Thoracic aorta (tissue), 2 donors: Measurements from ENCODE around the gene ARHGAP4. TPM values are rescaled to one million over a fixed set of nuclear protein-coding genes. Genes with fewer than 3 reads are reported as not detected.

Experiments
- ATAC-seq: fragments of 150-250 bp; one replicate; pipeline ENCODE4 v1.8.0; 2017; ENCODE audit warnings: low read depth; ENCODE audit not compliant: insufficient number of reproducible peaks, low FRiP score
- DNase-seq: peaks from one replicate; pipeline ENCODE4 v3.0.0-alpha.2; 2020; ENCODE audit warnings: low spot score
- H3K27ac ChIP-seq, 2 donors: fragments of 200-600 bp; sonication (generic); 1 replicate in 1 of 2; 2 replicates in 1 of 2; pipeline ENCODE4 v1.5.1; 2016; ENCODE audit warnings: mild to moderate bottlenecking in 2 of 2, moderate library complexity in 2 of 2
- H3K27me3 ChIP-seq: fragments of 200-600 bp; sonication (generic); replicated peaks from 2 replicates; pipeline ENCODE4 v1.6.0; 2016; ENCODE audit warnings: mild to moderate bottlenecking; ENCODE audit not compliant: insufficient read depth
- H3K36me3 ChIP-seq: fragments of 200-600 bp; sonication (generic); one replicate; pipeline ENCODE4 v1.5.1; 2016
- H3K4me1 ChIP-seq, 2 donors: fragments of 200-600 bp; sonication (generic); 1 replicate in 1 of 2; 2 replicates in 1 of 2; pipeline versions ENCODE4 v1.5.1 to v1.6.0; 2016; ENCODE audit warnings: low read depth in 2 of 2, mild to moderate bottlenecking in 1 of 2; ENCODE audit not compliant: control insufficient read depth in 1 of 2
- H3K4me3 ChIP-seq: fragments of 200-600 bp; sonication (generic); 2 replicates; pipeline ENCODE4 v1.5.1; 2016; ENCODE audit warnings: mild to moderate bottlenecking
- H3K9me3 ChIP-seq: fragments of 200-600 bp; sonication (generic); 2 replicates; pipeline ENCODE4 v1.5.1; 2016
- total RNA-seq, 2 donors: library from RNA; depleted of rRNA; stranded (reverse); fragments of >200 nt; gene quantifications; one replicate each; pipeline versions ENCODE4 v1.1.0 to v1.2.3, GENCODE V29; 2016
- TF ChIP-seq, protein P1 (sequence below): fragments of 200-600 bp; sonication (generic); IDR thresholded peaks from one replicate; pipeline ENCODE4 v1.5.1; 2019; ENCODE audit warnings: antibody characterized with exemption

ARHGAP4 gene
- total RNA-seq, 2 donors from 2014 or later: 31.7 to 92.1 TPM

DNA sequence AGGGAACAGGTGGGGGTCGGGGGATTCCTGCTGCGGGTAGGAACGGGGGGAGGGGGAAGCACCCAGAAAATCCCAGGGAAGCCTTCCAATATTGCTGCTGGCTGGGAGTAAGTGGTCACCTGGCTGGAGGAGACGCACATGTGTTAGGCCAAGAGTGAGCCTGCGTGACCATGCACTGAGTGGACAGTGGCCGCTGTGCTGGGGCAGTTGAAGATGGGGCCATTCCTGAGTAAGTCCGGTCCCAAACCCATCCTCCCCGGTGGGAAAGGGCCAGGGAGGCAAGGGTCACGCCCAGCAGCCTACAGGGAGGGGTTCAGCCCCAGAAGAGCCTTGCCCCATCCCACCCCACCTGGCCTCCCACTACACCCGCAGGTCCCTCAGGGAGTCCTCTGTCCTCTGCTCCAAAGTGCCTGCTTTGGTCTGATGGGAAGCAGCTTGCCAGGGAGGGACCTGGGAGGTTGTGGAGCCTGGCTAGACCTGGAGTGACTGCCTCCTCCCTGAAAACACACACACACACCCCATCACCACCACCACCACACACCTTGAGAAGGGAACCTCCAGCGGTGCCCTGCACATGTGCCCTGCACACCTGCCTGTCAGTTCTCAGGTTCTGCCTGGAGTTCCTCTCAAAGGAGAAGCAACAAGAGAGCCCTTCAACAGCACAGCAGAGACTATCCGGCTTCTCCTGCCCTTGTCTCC lies 46.2 kb downstream of the ARHGAP4 start:
- Histone ChIP-seq H3K27me3 (no peaks in the 10 kb centered on the region), H3K4me1 (peaks cover 0 to under 1% of the 10 kb centered on the region in 2 donors), H3K36me3 (no peaks in the 10 kb centered on the region), H3K9me3 (no peaks in the 10 kb centered on the region), H3K27ac (no peak overlapping the region), H3K4me3 (no peak overlapping the region)
- ATAC-seq: no peak
- TF ChIP-seq, protein P1, sequence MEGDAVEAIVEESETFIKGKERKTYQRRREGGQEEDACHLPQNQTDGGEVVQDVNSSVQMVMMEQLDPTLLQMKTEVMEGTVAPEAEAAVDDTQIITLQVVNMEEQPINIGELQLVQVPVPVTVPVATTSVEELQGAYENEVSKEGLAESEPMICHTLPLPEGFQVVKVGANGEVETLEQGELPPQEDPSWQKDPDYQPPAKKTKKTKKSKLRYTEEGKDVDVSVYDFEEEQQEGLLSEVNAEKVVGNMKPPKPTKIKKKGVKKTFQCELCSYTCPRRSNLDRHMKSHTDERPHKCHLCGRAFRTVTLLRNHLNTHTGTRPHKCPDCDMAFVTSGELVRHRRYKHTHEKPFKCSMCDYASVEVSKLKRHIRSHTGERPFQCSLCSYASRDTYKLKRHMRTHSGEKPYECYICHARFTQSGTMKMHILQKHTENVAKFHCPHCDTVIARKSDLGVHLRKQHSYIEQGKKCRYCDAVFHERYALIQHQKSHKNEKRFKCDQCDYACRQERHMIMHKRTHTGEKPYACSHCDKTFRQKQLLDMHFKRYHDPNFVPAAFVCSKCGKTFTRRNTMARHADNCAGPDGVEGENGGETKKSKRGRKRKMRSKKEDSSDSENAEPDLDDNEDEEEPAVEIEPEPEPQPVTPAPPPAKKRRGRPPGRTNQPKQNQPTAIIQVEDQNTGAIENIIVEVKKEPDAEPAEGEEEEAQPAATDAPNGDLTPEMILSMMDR: no peak
- DNase-seq: no peak

- Histone ChIP-seq H3K27me3 (no peaks in the 10 kb centered on the region), H3K4me3 (no peak overlapping the region), H3K9me3 (no peaks in the 10 kb centered on the region), H3K36me3 (no peaks in the 10 kb centered on the region), H3K27ac (no peak overlapping the region), H3K4me1 (no peaks in the 10 kb centered on the region)
- ATAC-seq (no peak), DNase-seq (no peak)
- TF ChIP-seq, protein P1: no peak
These were observed 47.0 kb downstream of the ARHGAP4 start for GRCh38 chrX:153878969-153879653.

DNA sequence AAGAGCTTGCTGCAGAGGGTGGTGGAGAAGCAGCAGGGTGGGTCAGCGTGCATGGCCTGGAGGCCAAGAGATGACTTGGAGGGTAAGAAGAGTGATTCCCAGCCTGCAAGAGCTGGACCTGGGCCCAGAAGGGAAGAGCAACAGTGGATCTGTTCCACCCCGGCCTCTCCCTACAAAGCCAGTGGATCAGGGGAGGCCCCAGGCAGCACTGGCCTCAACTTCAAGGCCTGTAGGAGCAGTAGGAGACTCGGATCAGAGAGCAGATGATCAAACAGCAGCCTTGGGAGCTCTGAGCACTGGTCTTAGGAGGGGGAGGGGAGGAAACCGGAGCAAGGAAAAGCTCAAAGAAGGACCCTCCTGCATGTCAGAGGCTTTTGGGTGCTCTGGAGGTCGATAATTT lies 47.7 kb downstream of the ARHGAP4 start:
- Histone ChIP-seq H3K27me3 (no peaks in the 10 kb centered on the region), H3K36me3 (no peaks in the 10 kb centered on the region), H3K27ac (no peak overlapping the region), H3K9me3 (no peaks in the 10 kb centered on the region), H3K4me1 (no peaks in the 10 kb centered on the region), H3K4me3 (no peak overlapping the region)
- DNase-seq (no peak), ATAC-seq (no peak)
- TF ChIP-seq, protein P1: no peak

GRCh38 chrX:153877571-153878261 lies 48.3 kb downstream of the ARHGAP4 start:
- Histone ChIP-seq H3K4me1 (no peaks in the 10 kb centered on the region), H3K4me3 (no peak overlapping the region), H3K27me3 (no peaks in the 10 kb centered on the region), H3K27ac (no peak overlapping the region), H3K9me3 (no peaks in the 10 kb centered on the region), H3K36me3 (no peaks in the 10 kb centered on the region)
- DNase-seq (no peak), ATAC-seq (no peak)
- TF ChIP-seq, protein P1: no peak

DNA sequence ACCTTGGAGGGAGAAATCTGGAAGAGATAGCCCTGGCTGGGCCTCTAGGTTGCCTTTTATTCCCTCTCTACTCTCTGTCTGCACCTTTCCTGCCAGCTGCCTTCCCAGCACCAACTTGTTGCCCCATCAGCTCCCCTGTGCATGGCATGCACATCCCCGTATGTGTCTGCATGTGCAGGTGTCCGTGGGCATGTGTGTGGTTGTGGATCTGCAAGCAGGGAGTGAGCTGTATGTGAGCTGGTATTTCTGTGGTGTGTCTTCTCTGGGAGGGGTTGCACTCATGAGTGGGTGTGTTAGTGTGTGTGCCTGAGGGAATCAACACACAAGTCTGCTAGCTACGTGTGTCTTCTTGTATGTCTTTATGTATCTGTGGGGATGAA lies 50.0 kb downstream of the ARHGAP4 start:
- Histone ChIP-seq H3K4me1 (no peaks in the 10 kb centered on the region), H3K36me3 (no peaks in the 10 kb centered on the region), H3K9me3 (no peaks in the 10 kb centered on the region), H3K27ac (no peak overlapping the region), H3K27me3 (no peaks in the 10 kb centered on the region), H3K4me3 (no peak overlapping the region)
- DNase-seq: no peak
- TF ChIP-seq, protein P1: no peak
- no peak for ATAC-seq
